ENCODE data around the gene TYSND1.
"Not testable (repeated sequence)": the region's sequence is repeated elsewhere in the genome, so short reads cannot be mapped to it uniquely, and the experiment has no call there.

TYSND1 gene

GRCh38 chr10:70146489-70147258 lies at the start of gene TYSND1:
Gene TYSND1, minus strand, starts transcription at chr10:70146700. Its CDS starts 114 bp downstream, at chr10:70146586.
- DNase-seq (ENCODE audit: low read depth in 2 of 2), result peak; percentile 80 to 84

- DNase-seq (ENCODE audit: low read depth in 2 of 2), result no peak
Measured at GRCh38 chr10:70193391-70193844, 46.9 kb upstream of the TYSND1 start.

GRCh38 chr10:70192326-70192968 lies 45.9 kb upstream of the TYSND1 start:
- no peak for DNase-seq (ENCODE audit: low read depth in 2 of 2)

DNA sequence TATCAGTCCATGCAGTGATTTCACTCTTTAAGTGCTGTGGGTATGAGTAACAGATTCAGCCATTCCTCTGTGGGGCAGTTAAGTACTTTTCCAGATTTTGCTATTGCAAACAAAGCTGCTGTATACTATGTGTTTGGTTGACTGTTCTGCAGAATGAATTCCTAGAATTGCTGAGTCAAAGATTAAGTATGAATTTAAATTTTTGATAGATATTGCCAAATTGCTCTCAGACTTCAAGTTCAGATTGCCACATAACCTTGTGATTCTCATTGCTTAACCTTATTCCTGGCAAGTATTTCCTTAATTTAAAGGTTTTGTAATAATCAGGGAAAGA lies 45.4 kb upstream of the TYSND1 start:
- no peak for DNase-seq (ENCODE audit: low read depth in 2 of 2)

GRCh38 chr10:70191161-70191971 lies 44.9 kb upstream of the TYSND1 start:
- DNase-seq (ENCODE audit: low read depth in 2 of 2), result no peak

DNA sequence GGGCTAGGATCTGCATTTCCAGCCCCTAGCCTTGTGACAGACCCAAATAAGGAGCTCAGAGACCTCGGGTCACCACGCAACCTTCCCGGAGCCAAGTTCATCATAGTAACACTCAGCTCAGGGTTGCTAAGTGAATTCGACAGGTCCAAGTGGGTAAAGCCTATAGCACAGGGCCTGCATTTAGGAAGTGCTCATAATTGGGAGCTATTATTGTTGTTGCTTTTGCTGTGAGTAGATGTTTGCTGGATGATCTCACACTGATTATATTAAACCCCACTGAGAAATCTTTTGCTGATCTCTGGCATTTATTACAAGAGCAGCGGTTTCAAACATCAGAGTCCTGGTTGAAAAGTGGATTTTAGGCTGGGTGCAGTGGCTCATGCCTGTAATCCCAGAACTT lies 44.1 kb upstream of the TYSND1 start:
- no peak for DNase-seq (ENCODE audit: low read depth in 2 of 2)

DNA sequence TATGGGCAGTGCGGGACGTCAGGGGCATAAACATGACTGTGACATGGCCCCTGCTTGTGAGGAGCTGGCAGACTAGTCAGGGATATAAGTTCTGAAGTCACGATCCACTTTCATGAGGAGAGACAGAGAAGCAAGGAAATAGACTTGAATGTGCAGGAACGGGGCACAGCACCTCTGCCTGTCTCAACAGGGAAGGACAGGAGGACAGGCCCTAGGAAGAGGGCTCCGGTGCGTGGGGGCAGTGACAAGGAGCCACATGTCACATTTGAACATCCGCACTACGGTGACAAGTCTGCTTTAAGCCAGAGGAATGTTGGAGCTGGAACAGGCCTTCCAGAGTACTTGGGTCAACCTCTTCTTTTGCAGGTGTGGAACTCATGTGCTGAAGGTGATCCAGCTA lies 43.6 kb upstream of the TYSND1 start:
- DNase-seq (ENCODE audit: low read depth in 2 of 2), result no peak

GRCh38 chr10:70188768-70189167 lies 42.3 kb upstream of the TYSND1 start:
- DNase-seq (ENCODE audit: low read depth in 2 of 2), result no peak

DNA sequence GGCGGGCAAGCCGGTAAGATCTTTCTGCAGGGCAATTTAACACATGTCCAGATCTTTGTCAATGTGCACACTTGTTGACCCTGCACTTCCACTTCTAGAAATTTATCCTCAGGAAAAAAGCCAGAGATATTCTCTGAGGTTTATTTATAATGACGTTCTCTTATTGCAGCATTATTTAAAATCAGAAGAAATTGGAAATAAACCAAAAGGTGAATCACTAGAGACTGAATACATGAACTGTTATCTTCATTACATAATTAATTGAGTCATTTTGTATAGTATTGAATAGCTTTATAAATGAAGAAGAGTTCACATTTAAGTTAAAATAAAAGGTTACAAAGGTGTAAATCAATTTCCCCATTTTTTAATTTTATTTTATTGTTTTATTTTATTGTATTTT lies 40.1 kb upstream of the TYSND1 start:
- DNase-seq (ENCODE audit: low read depth in 2 of 2), result no peak

GRCh38 chr10:70186090-70186489 lies 39.6 kb upstream of the TYSND1 start:
- DNase-seq (ENCODE audit: low read depth in 2 of 2), result no peak

GRCh38 chr10:70183304-70183703 lies 36.8 kb upstream of the TYSND1 start:
- DNase-seq (ENCODE audit: low read depth in 2 of 2), result no peak

DNA sequence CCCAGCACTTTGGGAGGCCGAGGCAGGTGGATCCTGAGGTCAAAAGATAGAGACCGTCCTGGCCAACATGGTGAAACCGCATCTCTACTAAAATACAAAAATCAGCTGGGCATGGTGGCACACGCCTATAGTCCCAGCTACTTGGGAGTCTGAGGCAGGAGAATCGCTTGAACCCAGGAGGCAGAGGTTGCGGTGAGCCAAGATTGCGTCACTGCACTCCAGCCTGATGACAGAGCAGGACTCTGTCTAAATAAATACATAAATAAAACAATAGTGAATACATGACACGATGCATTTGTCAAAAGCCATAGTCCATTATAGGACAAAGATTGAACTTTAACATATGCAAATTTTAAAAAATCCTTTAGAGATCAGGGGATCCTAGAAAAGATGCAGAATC lies 32.7 kb upstream of the TYSND1 start:
- not testable (repeated sequence) for DNase-seq (ENCODE audit: low read depth in 2 of 2)

DNA sequence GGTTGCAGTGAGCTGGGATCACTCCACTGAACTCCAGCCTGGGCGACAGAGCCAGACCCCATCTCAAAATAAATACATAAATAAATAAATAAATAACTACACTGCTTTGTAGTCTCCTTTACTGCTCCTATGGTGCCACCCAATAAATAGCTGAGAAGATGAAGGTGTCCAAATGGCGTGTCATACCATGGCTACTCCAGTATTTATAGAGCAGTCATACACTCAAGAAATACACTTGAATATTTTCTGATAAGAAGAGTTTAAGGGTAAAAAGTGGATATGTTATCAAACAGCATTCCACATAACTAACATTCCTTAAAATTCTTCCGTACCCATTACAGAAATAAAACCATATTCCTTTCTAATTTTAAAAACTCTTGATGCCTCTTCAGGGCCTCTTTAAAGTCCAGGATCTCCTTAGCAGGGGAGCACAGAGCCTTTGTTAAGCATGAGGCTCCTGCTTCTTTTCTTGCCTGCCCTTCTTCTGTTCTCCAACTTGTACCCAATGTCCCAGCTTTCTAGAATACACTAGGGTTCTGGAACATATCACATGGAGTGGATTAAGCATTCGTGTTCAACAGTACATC lies 31.7 kb upstream of the TYSND1 start:
- DNase-seq (ENCODE audit: low read depth in 2 of 2), result no peak

GRCh38 chr10:70176441-70176840 lies 29.9 kb upstream of the TYSND1 start:
- no peak for DNase-seq (ENCODE audit: low read depth in 2 of 2)

DNA sequence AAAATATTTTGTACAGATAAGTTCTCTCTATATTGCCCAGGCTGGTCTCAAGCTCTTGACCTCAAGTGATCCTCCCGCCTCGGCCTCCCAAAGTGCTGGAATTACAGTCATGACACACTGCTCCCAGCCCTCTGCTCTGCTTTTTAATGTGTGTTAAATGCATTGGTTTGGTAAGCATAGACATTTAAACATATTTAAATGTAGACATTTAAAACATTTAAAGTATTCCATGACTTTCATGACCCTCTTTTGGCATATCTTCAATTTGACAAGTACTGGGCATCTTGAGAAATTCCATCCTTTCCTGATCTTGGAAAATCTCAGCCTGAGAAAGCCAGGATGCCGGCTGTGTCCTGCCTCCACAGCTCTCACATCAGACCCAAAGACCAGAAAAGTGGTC lies 29.0 kb upstream of the TYSND1 start:
- DNase-seq (ENCODE audit: low read depth in 2 of 2), result no peak

- DNase-seq (ENCODE audit: low read depth in 2 of 2), result no peak
Measured at GRCh38 chr10:70174058-70174741, 27.7 kb upstream of the TYSND1 start.

DNA sequence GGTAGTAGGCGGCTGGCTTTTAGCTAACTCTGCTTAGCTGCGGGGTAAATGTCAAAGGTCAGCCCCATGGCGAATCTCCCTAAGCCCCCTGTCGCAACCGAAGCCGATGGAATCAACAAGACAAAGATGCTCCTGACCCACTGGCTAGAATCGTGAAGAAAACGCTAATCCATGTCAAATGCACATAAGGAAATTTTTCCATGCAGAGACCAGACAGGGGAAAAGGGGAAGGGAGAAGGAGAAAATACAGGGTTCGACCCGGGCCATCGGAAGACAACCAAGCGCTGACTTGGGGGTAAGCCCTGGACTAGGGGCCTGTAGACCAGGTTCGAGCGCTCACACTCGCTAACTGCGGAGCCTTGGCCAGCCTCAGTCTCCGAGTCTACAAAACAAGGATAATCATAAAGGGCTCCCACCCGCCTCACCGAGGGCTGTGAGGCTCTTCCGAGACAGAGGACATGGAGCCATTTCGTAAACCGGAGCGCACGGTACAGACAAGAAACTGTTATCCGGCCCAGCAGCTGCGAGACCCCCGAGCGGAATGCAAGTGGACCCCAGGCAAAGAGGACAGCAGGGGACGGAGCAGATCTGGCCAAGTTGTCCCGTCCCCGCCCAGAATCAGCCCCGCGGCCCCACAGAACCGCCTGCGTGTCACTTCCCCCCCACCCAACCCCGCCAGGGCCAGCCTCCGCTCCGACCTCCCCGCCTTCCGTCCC lies 23.3 kb upstream of the TYSND1 start:
- DNase-seq (ENCODE audit: low read depth in 2 of 2), result no peak

DNA sequence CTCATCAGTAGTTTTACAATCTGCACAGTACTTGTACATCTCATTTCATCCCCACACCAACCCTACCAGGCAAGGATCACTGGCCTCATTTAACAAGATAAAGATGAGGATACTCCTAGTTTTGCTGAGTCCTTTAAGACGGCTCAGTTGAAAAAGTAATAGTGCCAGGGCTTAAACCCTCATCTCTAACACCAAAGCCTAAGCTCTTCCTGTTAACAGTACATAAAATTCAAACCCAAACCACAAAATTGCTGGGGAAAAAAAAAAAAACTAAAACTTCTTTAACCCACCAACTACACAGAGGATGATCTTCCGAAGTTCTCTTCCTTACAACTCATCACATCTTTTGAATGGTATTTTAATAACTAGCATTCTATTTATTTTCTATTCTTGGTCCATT lies 22.5 kb upstream of the TYSND1 start:
- DNase-seq (ENCODE audit: low read depth in 2 of 2), result no peak

- DNase-seq (ENCODE audit: low read depth in 2 of 2), result no peak
Measured at GRCh38 chr10:70167246-70167645, 20.7 kb upstream of the TYSND1 start.

GRCh38 chr10:70166394-70166793 lies 19.9 kb upstream of the TYSND1 start:
- no peak for DNase-seq (ENCODE audit: low read depth in 2 of 2)

GRCh38 chr10:70164163-70164562 lies 17.7 kb upstream of the TYSND1 start:
- DNase-seq (ENCODE audit: low read depth in 2 of 2), result no peak
